CD4-positive, alpha-beta T cell treated with Interleukin-17A for 1 hour (primary cell): ENCODE data around the gene PIMREG.
"Not testable (repeated sequence)": the region's sequence is repeated elsewhere in the genome, so short reads cannot be mapped to it uniquely, and the experiment has no call there.

Experiments used
- DNase-seq: peaks from one replicate; pipeline ENCODE4 v3.0.0-alpha.2; 2020

Gene PIMREG

DNA sequence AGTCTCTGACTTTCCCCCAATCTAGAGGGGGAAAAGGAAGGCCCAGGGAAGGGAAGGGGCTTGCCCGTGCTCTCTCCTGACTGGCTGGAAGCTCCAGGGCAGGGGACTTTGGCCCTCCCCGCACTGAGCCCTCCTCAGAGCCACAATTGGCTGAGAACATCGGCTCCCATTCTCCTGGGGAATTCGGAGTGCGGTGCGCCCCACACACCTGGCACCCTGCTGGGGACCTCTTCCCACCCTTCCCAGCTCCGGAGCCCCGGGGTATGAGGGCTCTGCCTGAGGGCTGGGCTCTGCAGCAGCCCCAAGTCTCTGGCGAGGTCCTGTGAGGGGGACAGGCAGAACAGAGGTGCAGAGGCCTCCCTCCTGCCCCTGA, 36.0 kb downstream of the PIMREG start:
- no peak for DNase-seq

DNA sequence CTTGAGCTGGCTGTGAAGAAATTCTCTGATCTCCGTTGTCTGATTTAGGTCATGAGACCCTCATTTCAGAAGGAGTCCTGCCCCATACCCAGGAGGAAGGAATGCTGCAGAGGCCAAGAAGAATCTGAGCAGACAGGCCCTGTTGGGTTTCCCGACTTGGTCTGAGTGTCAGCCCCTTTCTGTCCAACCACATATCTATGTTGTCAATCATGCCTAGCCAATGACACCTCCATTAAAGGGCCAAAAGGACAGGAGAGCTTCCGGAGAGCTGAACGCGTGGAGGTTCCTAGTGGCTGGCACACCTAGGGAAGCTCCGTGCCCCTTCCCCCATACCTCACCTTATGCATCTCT, 37.8 kb downstream of the PIMREG start:
- no peak for DNase-seq

DNA sequence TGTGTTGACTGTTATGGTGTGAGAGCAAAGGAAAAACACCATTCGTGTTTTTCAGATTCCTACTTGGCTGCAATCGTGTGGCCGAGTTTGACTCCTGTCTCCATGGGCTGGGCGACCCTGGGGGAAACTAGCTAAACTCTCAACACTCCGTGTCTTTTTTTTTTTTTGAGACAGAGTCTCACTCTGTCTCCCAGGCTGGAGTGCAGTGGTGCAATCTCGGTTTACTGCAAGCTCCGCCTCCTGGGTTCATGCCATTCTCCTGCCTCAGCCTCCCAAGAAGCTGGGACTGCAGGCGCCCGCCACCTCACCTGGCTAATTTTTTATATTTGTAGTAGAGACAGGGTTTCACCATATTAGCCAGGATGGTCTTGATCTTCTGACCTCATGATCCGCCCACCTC, 38.5 kb downstream of the PIMREG start:
- not testable (repeated sequence) for DNase-seq

DNA sequence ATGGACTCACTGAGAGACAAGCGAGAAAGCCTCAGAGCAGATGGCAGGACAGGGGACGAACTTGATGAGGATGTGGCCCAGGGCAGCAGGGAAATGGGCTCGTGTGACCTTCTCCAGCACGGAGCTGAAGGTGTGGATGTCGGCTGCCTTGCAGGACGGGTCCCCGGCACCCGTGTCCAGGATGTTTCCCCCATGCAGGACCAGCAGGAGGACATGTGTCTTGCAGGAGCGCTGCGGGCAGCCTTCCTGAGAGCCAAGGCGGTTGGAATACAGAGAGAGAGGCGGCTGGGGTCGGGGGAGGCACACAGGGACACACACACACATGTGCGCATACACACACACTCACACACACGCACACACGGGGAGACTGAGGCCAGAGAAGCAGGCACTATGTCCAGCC, 39.3 kb downstream of the PIMREG start:
- DNase-seq = no peak

DNA sequence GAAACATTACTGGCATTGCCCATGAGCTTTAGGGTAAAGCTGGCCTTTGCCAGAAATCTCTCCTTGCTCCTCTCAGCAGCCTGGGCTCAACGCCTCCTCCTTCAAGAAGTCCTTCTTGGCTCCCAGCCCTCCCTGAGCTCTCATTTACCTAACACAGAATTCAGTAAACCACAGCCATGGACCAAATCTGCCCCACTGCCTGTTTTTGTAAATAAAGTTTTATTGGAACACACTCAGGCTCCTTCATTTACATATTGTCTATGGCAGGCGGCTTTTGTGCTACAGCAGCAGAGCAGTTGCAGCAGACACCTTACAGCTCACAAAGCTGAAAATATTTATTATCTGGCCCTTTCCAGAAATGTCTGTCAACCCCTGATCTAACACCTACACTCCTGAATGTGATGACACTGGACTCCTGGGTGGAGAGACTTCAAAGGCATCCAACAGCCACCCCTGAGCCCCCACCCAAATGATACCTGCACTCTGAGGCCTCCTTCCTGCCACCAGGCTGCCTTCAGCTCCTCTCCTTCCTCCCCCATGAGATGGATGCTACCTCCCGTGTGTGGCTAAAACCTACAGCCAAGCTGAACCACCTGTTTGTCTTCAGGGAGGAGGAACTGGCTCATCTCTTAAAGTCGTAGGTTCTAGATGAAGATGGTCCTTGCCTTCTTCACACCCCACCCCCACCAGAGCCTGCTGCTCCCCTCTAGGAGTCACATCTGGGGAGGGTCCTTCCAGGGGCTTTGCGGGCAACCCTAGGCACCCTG, 41.6 kb downstream of the PIMREG start:
- DNase-seq = no peak

DNA sequence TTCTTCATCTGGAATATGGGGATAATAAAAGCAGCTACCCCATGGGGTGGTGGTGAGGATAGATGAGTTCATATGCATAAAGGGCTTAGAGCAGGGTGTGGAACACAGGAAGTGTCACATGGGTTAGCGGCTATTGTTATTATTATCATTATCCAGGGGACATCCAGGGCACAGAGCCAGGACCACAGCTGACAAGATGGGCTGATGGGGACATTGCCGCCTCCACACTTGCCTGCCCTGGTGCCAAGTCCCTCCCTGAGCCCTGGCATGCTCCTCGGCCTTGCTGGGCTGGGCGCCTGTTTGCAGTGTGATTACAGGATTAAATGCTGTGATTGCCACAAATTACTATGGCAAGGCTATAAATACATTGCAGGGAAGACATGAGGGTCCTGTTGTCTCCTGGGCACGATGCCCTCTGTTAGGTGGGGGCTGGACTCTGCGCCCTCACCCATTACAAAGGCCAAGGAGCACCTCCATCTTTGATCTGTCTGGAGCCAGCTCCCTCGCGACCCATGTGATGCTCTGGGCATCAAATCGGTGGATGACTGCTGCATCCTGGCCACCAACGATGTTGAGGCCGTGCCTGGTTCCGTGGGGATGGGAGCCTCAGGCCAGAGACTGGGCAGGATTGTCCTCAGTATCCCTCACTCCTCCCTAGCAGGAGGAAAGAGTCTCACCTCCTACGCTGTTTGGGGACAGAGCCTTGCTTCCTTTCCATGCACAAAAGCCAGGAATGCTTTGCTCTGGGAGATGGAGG, 43.2 kb downstream of the PIMREG start:
- DNase-seq = no peak

DNA sequence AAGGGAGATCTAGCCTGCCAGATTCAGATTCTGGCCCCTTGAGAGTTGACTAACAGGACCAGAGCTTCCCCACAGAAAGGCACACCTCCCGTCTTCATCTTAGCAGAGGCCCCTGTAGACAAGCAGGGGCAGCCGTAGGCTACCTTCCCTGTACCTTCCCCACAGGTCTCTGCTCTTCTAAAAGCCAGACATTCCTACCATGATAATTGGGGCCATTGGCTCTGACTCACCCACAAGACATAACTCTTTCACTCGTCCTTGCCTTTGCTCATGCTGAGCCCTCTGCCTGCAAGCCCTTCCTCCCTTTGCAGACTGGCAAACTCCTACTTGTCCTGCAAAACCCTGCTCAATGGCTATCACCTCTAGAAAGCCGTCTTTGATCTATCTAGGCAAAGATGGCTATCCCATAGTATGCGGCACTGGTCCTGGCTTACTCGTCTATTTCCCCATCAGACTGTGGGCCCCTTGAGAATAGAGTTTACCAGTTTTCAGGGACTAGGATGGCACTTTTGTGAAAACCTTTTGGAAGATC, 43.8 kb downstream of the PIMREG start:
- DNase-seq = no peak

DNA sequence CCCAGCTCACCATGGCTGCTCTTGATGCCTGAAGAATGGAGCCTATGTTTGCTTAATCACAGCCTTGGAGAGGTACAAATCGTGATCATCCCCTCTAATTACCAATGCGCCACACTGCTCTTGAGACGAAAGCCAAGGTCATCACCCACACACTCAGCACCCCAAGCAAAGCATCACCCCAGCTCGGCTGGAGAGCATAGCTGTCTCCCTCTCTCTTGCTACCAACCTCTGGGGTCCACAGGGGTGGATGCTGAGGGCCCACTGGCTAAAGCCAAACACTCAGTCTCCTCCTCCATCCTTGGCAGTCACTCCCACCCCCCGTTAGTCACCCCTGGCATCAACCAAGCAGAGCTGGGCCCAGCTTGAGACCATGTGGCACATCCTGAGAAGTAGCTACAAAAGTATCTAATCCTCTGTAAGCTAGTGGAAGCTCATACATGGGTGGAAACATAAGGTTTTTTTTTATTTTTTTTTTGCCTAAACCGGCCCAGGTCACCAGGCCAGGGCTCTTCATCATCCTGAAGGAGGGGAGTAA, 44.8 kb downstream of the PIMREG start:
- DNase-seq = no peak

DNA sequence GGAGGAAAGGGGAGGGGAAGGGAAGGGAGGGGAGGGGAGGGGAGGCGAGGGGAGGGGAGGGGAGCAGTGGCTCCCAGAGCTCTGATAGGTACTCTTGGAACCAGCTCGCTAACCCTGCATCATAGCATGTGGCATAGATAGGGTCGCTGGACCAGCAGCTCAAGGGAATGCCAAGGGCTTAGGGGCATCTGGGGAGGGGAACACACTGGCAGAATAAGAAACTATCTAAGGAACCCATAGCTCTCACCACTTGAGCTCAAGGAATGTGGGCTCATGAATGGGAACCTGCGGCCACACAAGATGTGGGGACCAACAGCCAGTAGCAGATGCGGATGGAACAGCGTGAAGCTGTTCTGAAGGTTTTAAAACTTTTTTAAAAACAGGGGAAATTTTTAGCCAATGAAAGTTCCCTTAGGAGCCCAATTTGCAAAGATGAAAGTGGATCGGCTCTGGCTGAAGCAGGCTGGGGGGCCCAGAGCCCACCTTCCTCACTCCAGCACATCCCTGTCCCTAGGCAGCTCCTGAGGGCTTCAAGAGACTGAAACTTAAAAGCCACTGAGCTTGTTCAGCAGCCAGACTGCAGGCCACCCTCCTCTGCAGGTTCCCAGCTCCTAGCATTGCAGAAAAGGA, 46.9 kb downstream of the PIMREG start:
- DNase-seq = no peak

DNA sequence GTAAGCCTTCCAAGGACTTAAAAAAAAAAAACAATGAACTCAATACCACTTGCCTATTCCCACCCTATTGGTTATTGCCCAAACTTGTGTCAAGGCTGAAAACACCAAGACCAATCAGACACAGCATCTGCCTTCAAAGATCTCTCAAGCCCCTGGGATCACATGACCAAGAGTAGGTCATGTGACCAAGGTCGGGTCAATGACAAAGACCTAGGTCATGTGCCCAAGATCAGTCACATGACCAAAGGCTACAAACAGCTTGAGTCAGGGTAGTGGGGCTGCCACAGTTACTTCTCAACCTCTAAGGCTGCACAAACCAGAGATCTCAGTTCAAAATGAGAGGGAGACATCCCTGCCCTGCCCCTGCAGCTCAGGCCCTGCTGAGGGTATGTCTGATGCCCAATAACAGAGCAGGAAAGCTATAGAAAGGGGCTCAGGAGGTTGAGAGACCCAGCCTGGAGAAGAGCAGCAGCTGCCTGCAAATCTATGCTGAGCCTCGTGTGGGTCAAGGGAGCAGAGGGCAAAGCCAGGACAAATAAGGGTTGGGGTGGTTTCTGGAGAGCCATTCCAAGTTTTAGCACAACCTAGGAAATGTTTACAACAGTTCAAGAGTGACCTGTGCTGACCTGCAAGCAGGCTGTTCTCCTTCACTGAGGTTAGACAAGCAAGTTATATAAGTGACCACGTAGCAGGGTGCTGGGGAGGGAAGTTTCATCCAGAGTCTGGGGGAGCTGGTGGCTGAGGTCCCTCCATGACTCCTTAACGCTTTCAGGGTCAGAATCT, 48.8 kb downstream of the PIMREG start:
- DNase-seq = no peak

DNA sequence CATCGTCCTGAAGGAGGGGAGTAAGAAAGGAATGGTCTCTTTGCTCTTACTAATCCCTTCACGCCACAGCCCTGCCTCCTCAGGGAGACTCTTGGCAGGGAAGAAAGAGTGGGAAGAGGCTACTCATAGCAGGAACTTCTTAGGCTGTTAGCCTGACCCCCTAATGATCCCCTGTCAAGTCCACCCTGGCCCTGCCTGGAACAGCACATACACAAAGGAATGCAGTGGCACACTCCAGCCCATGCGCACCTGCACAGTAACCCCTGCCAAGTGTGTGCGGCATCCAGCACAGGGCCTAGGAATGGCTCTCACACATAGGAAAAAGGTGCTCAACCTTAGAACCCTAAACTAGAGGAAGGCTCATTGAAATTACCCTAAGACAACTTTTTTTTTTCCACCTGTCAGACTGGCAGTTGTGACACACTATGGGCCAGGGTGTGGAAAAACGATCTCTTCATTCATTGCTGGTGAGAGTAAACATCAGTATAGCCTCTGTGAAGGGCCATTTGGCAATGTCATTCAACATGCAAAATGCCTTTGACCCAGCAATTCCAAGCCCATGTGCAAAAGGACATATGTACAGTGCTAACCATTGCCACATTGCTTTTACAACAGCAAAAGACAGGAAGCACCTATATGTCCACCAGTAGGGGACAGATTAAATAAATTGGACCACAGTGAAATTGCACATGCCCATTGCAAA, 50.1 kb downstream of the PIMREG start:
- DNase-seq = no peak

DNA sequence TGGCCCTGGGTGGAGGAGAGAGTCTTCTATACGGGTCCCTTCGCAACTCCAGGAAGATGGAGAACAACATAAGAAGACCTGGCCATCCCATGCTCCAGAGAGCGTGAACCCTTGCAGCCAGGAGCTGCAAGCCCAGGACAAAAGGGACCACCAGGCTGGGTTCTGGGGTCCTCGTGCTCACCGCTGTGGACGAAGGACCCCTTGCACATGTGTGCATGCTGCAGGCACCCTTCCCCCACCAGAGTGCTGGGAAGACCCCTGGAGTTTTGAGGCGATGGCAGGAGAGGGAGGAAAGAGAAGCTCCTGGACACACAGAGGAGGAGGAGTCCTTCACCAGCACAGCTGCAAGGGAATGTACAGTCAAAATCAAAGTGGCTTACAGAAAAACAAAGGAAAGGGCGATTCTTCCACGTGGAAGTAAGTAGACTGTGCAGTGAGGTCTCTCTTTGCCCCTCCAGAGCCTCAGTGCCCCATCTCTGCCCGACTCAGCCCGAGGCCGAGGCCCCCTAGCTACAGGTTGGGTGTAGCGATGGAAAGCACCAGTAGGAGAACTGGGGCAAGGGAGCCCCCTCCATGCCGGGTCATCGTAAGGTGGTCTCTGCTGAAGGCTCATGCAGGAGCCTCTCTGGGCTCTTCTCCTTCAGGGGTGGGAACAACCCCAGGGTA, 51.3 kb downstream of the PIMREG start:
- DNase-seq = no peak

DNA sequence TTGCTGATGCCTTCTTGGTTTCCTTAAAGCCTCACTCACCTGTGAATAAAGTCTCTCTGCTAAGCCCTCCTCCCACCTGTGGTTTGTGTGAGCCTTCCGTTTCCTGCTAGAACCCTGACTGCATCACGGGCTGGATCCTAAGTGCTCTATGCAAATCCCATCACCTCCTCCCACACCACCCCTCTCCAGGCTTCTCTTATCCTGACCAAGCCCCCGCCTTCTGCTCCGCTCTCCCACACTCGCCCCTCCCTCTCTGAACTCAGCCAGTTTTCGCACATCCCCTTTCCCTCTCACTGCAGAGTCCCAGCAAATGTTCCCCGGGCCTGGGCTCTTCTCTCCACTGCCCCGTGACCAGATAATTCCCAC, 51.8 kb downstream of the PIMREG start:
- DNase-seq = no peak

DNA sequence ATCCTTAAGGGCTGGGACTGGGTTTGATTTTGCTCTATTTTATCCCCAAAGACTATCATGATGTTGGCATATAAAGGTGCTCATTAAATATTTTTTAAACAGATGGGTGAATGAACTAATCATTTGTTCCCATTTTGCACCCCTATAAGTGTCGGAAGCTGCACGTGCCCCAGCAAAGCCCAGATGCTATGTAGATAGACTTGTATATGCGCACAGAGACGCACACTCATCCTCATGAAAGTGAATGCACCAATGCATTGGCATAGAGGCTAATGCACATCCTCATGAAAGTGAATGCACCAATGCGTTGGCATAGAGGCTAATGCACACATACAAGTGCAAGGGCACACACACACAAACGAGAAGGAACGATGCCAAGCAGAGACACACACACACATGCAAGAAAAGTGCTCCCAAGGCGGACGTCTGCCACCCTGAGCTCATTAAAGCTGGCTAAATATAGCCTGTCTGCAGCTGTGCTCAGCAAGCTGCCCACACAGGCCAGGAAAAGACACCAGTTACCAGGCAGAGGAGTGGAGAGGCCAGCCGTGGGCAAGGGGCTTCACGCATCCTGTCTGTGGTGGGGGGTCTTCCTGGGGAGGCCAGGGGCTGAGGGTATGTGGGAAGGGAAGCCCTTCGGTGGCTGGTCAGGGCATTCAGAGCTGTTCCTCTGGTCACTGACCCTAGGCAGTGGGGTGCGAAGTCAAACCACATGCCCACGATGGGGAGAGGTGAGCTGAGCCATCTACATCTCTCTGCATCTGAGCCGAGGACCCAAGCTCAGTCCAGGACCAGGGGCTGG, 52.6 kb downstream of the PIMREG start:
- DNase-seq = no peak

DNA sequence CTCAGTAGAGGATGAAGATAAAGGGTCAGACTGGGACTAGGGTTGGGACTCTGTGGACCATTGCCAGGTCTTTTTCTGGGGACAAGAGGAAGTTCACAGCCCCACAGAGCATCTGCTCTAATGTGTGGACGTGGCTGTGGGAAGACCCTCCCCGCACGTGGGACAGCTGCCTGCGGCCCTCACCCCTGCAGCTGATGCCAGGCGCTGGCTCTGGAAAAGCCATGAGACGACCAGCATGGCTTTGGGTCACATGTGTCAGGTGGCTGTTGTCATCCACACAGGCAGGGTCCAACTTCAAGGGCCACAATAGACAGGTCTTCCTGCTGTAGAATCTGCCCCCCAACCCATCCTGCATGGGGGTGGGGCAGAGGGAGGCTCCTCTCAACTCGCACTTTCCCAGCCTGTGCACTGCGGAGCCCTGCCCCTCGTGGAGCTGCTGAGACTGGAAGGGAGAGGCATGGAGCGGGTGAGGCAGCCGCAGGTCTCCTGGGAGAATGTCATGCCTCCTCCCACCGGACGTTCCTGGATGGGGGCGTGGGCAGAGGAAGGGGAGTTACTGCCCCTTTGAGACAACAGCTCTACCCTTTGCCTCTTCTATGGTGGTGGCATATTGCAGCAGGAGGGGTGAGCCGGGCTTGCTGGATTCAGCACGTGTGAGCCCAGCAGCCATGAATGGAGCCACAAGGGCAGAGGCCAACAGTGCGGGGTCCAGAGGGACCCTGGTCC, 53.4 kb downstream of the PIMREG start:
- no peak for DNase-seq

DNA sequence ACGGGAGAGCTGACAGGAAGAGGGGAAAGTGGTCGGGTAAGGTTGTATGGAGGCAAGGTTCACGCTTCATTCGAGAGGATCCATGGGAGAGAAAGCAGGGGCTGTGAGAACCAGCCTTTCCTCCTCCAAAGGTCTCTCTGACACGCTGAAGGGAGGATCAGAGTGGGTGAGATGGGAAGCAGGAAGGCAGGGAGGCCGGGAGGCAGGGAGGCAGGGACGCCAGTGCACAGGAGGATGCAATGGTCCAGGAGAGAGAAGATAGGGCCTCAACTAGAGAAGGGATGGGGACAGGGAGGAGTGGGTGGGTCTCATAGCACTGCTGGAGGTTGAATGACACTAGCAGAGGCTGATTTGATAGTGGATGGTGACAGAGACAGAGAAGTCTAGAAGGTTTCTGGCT, 54.1 kb downstream of the PIMREG start:
- DNase-seq = no peak

DNA sequence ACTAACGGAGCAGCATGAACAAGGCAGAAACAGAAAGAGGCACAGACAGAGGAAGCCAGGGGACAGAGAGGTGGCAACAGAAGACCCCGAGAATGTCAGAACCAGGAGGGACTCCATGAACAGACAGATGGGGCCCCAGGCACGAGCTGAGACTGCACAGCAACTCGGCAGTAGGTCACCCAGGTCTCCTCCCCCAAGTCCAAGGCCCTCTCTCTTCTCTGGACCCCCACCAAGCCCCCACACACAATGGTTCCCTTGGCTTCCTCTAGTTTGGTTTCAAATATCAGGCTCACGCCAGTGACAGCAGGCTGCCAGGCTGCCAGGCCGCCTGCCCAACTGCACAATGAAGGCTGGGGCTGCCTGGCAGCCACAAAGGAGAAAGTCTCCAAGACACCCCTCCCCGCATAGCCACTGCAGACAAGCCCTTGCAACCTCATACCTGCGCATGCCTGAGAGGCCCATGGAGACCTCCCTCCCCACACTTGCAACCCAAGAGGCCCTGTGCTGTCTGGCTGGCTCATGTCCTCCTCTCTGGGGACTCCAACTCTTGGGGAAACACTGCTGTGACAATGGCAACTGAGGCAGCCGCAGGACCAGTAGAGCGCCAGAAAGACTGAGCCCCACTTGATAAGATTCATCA, 54.8 kb downstream of the PIMREG start:
- no peak for DNase-seq
